ENCODE data around the gene NAP1L4. TPM values are rescaled to one million over a fixed set of nuclear protein-coding genes. Genes with fewer than 3 reads are reported as not detected.

The NAP1L4 gene
- total RNA-seq, 6 experiments from 2014 or later = 37.6 to 76.0 (median 56.9) TPM

- ATAC-seq (no peak), DNase-seq (no peak)
- 88% methylated on average over 7 of the region's 7 CpGs for WGBS (ENCODE audit: insufficient coverage, low coverage, low lambda C conversion rate, missing lambda C conversion rate)
- Histone ChIP-seq H3K9me3 (no peaks in the 10 kb centered on the region), H3K36me3 (peaks cover 0 to 94% (median 36%) of the 10 kb centered on the region in 4 donors), H3K27ac (no peak overlapping the region), H3K4me3 (no peak overlapping the region), H3K27me3 (no peaks in the 10 kb centered on the region), H3K4me1 (no peaks in the 10 kb centered on the region)
- TF ChIP-seq POLR2A (IDR thresholded peaks at IDR 0.05) (no peak), CTCF (IDR thresholded peaks at IDR 0.05) (no peak)
- intact Hi-C loops (cut with DNase I) = no loop called here
These were observed 32.0 kb downstream of the NAP1L4 start for GRCh38 chr11:2960139-2960538.

GRCh38 chr11:2958251-2958650 lies 33.9 kb downstream of the NAP1L4 start:
- Histone ChIP-seq H3K9me3 (no peaks in the 10 kb centered on the region), H3K4me3 (no peak overlapping the region), H3K4me1 (no peaks in the 10 kb centered on the region), H3K36me3 (peaks cover 0 to 94% (median 42%) of the 10 kb centered on the region in 4 donors), H3K27me3 (no peaks in the 10 kb centered on the region), H3K27ac (no peak overlapping the region)
- no peak for DNase-seq
- intact Hi-C loops (cut with DNase I) = no loop called here
- TF ChIP-seq POLR2A (IDR thresholded peaks at IDR 0.05) = no peak
- TF ChIP-seq CTCF (IDR thresholded peaks at IDR 0.05) = no peak
- ATAC-seq = no peak
- 61% methylated on average over 3 of the region's 3 CpGs for WGBS (ENCODE audit: insufficient coverage, low coverage, low lambda C conversion rate, missing lambda C conversion rate)

GRCh38 chr11:2955906-2956476 lies 36.1 kb downstream of the NAP1L4 start:
- WGBS (ENCODE audit: insufficient coverage, low coverage, low lambda C conversion rate, missing lambda C conversion rate) = 80% methylated on average over 2 of the region's 6 CpGs
- Histone ChIP-seq H3K27me3 (no peaks in the 10 kb centered on the region), H3K9me3 (no peaks in the 10 kb centered on the region), H3K4me1 (no peaks in the 10 kb centered on the region), H3K27ac (no peak overlapping the region), H3K36me3 (peaks cover 0 to 100% (median 52%) of the 10 kb centered on the region in 4 donors), H3K4me3 (no peak overlapping the region)
- ATAC-seq (no peak), DNase-seq (no peak)
- TF ChIP-seq CTCF (IDR thresholded peaks at IDR 0.05) = no peak
- no peak for TF ChIP-seq POLR2A (IDR thresholded peaks at IDR 0.05)
- intact Hi-C loops (cut with DNase I) = no loop called here

GRCh38 chr11:2954263-2954662 lies 37.9 kb downstream of the NAP1L4 start:
- peaks cover 0 to 100% (median 50%) of the 10 kb centered on the region in 4 donors for H3K36me3 ChIP-seq
- intact Hi-C loops (cut with DNase I) = no loop called here
- no peak overlapping the region for H3K27ac ChIP-seq
- DNase-seq = no peak
- WGBS (ENCODE audit: insufficient coverage, low coverage, low lambda C conversion rate, missing lambda C conversion rate) = 100% methylated on average over 5 of the region's 6 CpGs
- H3K27me3 ChIP-seq = no peaks in the 10 kb centered on the region
- no peaks in the 10 kb centered on the region for H3K9me3 ChIP-seq
- ATAC-seq = no peak
- H3K4me1 ChIP-seq = no peaks in the 10 kb centered on the region
- TF ChIP-seq CTCF (IDR thresholded peaks at IDR 0.05) (no peak), POLR2A (IDR thresholded peaks at IDR 0.05) (no peak)
- no peak overlapping the region for H3K4me3 ChIP-seq

Data from right lobe of liver (tissue), 6 donors.